Smooth muscle cell of the brain vasculature (primary cell): ENCODE data around the gene ARL16.

Source experiments
- DNase-seq: peaks from one replicate; pipeline ENCODE4 v3.0.0-alpha.2; 2012; ENCODE audit warnings: low read depth, low spot score

The ARL16 gene, protein sequence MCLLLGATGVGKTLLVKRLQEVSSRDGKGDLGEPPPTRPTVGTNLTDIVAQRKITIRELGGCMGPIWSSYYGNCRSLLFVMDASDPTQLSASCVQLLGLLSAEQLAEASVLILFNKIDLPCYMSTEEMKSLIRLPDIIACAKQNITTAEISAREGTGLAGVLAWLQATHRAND

DNA sequence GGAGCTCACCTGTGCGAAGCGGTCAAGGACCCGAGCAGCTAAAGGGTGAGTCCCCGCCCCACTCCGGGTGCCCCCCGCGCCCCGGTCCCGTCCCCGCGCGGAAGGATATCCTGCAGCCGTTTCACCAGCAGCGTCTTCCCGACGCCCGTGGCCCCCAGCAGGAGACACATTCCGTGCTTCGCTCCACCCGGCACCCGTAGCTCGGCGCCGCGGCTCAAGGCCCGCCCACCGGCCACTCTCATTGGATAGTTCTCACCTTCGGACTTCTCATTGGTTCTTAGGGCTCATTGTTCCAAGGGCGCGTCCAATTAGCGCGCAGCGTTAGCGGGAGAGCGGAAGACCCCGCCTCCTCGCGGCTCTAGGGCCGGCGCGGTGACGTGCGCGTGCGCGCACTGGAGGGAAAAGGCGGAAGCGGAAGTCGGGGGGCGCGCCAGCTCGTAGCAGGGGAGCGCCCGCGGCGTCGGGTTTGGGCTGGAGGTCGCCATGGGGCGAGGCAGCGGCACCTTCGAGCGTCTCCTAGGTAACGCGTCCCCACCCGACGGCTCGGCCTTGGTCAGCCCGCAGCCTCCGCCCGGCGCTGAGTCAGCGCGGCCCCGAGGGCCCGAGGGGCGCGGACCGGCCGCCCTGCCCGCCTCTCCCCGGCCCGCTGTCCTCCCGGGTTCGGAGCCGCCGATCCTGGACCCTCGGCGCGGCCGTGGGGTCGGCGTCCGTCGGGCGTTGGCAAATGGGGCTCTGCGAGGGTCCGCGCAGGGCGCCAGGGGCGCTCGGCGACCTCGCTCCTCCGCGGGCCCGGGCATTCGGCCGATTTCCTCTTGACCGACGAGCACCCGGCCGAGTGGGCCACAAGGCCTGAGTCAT is at the start of gene ARL16, which contains the start of gene HGS:
TSS of gene ARL16 (minus strand) at position 214 of the 858 bp plus-strand sequence. CDS start at position 170, 44 bp downstream.
TSS of gene HGS (plus strand) at position 428 of the 858 bp plus-strand sequence. CDS start at position 484, 56 bp downstream.
- peak; percentile 100 for DNase-seq

DNA sequence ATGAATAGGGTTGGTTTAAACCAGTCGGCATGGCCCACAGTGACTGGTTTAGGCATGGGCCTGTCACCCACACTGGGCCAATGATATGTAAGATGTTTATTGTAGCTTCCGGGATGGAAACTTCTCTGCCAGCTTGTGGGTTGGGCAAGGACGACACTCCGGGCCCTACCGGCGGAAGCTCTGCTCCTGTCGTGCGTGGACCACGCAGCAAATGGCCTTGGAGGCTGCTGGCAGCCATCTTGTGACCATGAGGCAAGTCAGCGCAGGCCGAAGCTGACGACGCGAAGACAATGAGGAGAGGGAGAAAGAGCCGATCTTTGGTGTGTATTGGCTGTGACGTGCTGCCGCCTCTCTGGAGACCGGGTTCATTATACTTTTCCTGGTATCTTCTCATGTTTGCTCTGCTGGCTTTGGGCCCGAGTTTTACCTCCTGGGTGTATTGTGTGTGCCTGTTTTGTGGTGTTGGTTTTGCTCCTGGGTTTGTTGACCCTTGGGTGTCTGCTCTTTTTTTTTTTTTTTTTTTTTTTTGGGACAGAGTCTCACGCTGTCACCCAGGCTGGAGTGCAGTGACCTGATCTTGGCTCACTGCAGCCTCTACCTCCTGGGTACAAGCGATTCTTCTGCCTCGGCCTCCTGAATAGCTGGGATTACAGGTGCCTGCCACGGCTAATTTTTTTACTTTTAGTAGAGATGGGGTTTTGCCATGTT is 43.9 kb upstream of the ARL16 start:
- no peak for DNase-seq

DNA sequence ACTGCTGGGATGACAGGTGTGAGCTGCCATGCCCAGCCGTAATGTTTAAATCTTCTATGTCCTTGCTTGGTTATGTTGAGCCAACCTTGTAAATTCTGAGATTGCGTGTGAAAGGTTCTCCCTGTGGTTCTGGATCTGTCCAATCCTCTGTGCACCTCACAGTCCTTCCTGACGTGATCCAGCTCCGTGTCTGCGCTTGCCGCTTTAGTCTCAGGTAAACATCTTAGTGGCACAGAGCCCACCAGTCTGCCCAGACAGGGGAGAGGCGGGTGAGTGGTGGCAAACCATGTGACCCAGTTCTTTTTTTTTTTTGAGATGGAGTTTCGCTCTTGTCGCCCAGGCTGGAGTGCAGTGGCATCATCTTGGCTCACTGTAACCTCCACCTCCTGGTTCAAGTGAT is 42.4 kb upstream of the ARL16 start:
- DNase-seq: no peak

DNA sequence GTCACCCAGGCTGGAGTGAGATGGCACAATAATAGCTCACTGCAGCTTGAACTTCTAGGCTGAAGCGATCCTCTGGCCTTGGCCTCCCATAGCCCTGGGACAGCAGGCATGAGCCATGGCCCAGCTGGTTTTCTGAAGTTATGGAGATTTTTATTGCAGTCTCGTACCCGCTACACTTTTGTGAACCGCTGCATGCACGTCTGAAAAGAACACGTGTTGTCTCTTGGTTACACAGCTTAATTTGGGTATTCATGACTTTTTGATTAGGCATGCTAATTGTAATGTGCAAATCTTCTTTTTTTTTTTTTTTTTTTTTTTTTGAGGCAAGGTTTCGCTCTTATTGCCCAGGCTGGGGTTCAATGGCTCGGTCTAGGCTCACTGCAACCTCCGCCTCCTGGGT is 41.8 kb upstream of the ARL16 start:
- DNase-seq: no peak

DNA sequence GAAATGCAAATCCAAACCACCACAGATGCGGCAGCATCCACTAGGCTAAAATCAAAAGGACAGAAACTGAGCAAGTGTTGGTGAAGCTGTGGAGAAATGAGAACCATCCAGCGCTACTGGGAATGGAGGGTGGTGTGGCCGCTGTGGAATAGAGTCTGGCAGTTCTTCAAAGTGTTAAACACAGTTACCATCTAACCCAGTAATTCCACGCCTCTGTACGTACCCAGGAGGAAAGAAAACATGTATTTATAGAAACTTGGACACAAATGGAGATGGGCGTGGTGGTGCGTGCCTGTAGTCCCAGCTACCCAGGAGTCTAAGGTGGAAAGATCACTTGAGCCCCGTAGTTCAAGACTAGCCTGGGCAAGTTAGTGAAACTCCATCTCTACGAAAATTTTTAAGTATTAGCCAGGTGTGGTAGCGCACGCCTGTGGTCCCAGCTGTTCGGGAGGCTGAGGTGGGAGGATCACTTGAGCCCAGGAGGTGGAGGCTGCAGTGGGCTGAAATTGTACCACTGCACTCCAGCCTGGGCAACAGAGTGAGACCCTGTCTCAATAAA is 40.1 kb upstream of the ARL16 start:
- DNase-seq: no peak

DNA sequence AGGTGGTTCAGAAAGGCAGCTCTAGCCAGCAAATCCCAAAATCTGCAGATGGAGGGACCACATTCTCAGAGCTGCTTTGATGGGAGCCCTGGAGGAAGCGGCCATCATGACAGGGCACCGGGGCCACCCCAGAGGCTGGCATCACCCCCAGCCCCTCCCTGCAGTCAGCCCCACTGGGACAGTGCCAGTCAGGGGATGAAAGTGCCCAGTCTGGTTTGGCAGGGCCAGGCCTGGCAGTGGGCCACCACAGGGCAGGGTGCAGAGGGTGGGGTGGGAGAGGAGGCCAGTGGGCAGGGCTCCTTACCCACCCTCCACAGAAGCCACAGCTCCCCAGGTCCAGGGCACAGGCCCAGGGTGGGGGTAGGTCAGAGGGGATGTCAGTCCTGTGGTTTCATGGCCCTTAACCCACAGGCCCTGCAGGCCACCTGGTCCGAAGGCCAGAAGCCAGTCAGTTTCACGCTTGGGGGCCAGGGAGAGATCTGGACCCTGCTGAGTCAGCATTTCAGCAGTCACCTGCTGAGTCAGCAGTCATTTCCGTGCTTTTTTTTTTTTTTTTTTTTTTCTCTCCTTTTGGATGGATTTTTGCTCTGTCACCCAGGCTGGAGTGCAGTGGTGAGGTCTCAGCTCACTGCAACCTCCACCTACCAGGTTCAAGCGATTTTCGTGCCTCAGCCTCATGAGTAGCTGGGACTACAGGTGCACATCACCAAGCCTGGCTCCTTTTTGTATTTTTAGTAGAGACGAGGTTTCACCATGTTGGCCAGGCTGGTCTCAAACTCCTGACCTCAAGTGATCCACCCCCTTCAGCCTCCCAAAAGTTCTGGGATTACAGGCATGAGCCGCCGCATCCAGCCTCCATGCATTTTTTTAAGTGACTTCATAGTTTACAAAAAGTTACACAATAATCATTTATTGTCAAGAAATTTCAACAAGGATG is 38.9 kb upstream of the ARL16 start:
- no peak for DNase-seq

DNA sequence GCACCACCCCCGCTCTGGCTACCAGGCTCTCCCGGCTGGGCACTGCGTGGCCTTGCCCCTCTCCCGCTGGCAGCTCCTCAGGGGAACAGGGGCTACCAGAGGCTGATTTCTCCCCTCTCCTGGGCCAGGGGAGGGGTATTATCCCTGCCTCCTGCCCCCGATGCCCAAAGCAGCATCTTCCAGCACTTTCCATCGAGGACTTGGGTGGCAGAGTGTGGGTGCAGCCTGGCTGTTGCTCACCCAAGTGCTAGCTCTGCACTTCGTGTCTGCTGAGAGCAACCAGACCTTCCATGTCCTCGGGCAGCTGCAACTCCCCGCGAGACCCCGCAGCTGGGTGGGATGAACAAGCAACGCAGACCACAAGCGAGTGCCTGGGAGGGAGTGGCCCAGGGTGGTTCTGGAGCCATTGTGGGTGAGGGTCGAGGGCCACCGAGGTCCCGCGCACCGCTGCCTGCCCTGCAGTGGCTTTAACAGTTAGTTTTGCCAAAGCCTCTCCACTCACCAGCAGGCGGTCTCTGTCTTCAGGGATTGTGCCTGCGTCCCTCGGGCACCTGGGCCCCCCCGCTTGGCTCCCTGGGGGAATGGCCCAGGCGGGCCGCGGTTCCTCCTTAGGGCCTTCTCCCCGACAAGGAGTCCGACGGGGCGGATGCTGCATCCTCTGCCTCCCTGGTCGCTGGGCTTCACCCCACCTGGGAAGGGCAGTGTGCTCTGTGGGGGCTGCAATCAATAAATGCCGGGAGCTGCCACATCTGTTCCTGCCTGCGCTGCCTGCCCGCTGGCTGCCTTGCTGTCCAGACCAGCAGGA is 36.9 kb upstream of the ARL16 start:
- DNase-seq: no peak

DNA sequence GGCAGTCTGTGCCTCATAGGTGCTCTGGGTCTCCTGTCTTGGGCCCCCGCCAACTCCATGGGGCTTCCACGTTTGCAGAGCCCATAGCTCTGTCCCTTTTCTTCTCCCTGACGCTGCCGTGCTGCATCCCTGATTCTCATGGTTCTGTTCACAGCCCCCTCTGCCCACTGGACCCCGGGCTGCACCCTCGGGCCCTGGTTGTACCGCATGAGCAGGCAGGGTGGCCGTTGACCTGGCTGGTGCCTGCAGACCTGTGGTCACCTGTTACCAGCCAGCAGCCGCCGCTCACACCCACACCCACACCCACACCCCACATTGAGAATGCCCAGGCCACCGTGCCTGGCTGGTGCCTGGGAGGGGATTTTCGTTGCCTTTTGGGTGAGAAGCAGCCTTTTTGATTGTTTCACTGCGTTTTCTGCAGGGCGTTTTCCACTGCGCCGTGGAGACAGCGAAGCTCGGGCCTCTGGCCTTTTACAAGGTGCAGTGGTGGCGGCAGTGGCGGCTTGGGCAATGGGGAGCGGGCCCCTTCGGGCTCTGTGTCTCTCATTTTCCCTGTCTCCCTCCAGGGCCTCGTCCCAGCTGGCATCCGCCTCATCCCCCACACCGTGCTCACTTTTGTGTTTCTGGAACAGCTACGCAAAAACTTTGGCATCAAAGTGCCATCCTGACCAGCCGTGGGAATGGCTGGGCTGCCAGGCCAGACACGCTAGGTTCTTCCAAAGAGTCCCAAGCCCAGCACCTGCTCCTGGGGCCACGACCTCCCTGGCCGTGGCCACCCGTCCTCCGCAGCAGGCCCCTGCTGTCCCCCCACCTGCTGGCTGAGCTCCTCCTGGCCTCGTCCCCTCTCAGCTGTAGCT is 36.0 kb upstream of the ARL16 start:
- DNase-seq: no peak

DNA sequence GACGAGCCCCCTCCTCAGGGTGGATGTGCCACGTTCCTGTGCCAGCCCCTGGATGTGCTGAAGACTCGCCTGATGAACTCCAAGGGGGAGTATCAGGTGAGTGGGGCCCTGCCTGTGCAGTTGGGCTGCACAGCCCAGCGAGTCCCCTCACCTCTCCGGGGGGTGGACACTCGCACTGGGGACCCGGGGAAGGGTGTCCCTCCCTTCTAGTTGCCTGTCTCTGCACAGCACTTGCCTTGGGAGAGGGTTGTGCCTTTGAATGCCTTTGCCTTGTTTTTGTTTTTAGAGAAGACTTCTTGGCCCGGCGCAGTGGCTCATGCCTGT is 34.1 kb upstream of the ARL16 start:
- no peak for DNase-seq

DNA sequence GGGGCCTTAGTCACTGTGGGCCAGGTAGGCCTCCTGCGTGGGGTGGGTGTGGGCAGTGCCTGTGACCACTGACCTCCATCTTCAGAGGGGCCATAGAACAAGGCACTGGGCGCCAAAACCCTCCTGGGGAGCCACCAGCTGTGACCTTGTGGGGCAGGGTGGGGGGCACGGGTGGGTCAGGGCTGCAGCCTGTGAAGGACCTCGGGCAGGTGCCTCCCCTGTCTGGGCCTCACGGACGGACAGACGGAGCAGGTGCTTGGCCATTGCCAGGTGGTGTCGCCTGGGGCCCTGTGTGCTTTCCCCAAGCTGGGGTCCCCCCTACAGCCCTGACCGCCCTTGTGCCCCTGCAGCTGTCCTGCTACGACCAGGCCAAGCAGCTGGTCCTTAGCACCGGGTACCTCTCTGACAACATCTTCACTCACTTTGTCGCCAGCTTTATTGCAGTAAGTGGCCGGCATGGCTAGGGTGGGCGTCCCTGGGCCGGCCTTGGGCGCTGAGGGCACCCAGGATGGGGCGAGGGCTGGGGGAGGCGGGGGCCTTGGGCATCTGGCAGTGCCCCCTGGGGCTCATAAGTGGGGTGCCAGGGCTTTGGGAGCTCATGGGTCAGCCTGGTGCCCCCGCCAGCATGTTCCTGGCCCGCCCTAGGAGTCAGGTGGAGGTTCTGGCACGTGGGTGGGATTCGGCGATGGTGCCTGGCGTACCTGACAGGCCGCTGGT is 33.6 kb upstream of the ARL16 start:
- no peak for DNase-seq

DNA sequence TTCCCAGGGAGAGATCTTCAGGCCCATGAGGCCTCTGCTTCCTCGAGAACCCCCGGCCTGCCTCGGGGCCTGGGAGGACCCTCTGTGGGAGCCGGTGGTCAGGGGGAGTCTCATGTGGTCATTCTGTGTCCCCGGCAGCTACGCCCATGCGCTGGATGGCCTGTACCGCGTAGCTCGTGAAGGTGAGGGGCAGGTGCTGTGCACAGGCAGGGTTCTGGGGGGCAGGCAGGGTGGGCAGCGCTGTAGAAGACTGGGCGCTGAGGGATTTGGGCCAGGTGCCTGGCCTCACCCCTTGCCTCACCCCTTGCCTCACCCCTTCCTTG is 33.0 kb upstream of the ARL16 start:
- no peak for DNase-seq

DNA sequence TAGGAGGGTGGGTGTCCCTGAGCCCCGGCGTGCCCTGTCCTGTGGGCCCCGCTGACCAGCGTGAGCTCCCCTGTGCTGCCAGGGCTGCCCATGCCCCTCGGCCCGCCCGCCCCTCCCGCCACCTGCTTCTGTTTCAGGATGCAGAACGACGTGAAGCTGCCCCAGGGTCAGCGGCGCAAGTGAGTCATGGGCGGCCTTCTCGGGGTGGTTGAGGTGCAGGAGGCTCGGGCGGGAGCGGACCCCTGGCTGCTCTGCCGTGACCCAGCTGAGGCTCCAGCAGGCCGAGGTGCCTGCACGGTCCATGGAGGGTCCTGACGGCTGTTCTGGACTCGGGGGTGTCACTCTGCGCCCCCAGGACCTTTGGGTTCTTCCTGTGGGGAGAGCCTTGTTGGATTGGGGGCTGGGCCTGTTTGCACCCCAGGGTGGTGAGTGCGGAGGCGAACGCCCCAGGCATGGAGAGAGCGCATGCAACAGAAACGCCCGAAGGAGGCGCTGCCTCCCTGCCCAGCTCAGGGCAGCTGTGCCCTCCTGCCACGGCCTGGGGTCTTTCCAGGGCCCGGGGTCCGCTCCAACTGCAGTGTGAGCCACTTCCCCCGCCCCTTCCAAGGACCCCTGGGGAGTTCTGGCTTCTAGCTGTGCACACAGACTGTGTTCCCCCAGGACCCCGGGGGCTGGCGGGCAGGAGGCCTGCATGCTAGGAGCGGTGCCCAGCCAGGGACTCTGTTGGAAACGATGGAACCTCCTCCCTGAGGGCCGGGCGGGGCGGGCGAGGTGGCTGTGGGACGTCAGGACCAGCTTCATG is 32.5 kb upstream of the ARL16 start:
- no peak for DNase-seq

DNA sequence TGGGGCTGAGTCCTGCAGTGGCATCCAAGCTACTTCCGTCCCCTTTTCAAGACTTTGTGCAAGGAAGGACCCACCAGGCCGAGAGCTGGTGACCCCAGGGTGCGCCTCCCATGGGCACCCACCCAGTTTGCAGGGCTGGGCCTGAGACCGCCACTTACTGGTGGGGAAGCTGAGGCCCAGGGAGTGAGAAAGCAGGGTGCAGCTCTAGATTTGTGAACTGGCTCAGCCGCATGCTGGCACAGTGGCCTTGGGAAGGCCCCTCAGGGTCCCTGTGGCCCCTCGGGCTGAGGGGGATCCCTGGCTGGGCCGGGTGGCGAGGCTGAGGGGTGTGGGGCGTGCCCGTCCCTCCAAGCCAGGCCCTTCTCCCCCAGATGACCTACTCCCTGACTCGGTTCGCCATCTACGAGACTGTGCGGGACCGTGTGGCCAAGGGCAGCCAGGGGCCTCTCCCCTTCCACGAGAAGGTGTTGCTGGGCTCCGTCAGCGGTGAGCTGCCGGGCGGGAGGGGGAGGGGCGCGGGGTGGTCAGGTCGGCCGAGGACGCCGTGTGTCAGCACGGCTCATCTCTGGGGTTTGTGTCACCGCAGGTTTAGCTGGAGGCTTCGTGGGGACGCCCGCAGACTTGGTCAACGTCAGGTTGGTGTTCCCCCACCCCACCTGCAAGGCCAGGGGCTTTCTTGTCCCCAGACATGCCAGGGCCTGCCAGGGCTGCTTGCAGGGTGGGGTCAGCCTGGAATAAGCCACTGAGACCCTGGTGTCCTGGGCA is 31.7 kb upstream of the ARL16 start:
- no peak for DNase-seq

DNA sequence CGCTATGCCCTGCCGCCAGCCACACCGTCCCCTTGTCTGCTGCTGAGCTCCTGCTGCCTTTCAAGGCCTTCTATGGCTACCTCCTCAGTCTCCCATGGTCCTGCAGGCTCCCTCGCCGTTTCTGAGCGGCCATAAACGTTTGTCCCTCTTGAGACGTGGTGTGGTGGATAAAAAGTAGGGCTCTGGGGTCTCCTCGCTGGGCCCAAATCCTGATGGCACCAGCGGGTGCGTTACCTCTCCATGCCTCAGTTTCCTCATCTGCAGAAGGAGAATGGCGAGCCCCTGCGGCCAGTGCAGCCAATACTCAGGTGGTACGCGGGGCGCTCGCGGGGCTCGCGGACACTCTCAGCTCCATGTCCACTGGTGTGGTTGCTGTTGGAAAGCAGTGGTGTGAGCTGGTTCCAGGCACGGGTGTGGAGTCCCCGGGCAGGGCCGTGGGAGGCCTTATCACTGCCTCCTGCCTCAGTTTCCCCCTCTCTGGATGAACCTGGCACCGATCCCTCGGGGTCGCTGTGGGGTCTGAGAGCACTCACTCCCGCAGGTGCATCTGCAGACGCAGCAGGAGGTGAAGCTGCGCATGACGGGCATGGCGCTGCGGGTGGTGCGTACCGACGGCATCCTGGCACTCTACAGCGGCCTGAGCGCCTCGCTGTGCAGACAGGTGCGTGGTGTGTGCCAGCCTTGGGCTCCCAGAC is 31.0 kb upstream of the ARL16 start:
- DNase-seq: no peak

DNA sequence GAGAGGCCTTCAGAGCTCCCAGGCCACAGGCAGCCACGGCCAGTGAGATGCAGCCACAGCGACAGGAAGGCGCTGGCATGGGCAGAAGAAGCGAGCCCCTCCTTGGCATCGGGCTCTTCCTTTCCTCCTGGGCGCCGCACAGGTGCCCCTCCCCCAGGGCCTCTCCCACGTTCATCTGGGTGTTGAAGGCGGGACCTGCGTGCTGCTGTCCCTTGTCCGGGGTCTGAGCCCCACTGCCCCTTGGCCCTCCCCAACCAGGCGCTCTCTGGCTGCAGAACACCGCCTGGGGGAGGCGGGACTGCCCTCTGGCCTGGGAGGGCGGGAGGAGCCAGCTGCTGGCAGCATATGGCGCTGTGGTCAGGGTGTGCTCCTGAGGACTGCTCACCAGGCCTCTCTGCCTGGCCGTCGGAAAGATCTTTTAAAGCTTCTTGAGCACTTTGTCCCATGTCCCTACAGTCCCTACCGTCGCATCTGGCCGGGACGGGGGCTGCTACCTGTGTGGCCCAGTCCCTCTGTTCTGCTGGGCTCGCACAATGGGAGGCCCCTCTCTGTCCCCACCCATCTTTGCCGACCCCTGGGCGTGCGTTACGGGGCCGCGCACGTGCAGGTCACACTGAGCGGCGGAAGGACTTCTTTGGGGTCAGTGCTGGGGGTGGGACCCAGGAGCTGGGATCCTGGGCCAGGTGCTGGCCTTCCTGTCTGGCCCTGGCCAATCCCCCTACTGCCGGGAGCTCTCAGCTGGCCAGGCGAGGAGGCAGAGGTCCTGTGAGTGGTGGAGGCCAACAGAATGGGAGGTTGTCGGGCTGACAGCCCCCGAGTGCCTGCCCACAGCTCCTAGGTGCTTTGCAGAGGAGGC is 30.2 kb upstream of the ARL16 start:
- no peak for DNase-seq
